Gastroesophageal sphincter (tissue), 4 donors: ENCODE results near the gene SLC4A1AP. TPM values are rescaled to one million over a fixed set of nuclear protein-coding genes. Genes with fewer than 3 reads are reported as not detected.

Source experiments
- ATAC-seq: fragments of 150-250 bp; one replicate; pipeline ENCODE4 v1.9.1; 2016; ENCODE audit warnings: mild to moderate bottlenecking, moderate library complexity
- H3K27ac ChIP-seq, 4 donors: fragments of 200-600 bp; sonication (generic) in 3 of 4; 1 replicate in 3 of 4; 2 replicates in 1 of 4; pipeline ENCODE4 v1.5.1; 2016 to 2019
- H3K27me3 ChIP-seq: fragments of 200-600 bp; sonication (generic); one replicate; pipeline ENCODE4 v1.5.1; 2019
- H3K36me3 ChIP-seq, 2 donors: fragments of 200-600 bp; sonication (generic); one replicate each; pipeline ENCODE4 v1.5.1; 2019; ENCODE audit warnings: control low read depth in 1 of 2
- H3K4me1 ChIP-seq, 3 donors: fragments of 200-600 bp; sonication (generic); 1 replicate in 2 of 3; 2 replicates in 1 of 3; pipeline ENCODE4 v1.5.1; 2016 to 2019; ENCODE audit warnings: control low read depth in 2 of 3
- H3K4me3 ChIP-seq, 2 donors: fragments of 200-600 bp; sonication (generic); one replicate each; pipeline ENCODE4 v1.5.1; 2019; ENCODE audit warnings: mild to moderate bottlenecking in 1 of 2, moderate library complexity in 1 of 2
- H3K9me3 ChIP-seq, 3 donors: fragments of 200-600 bp; sonication (generic); one replicate each; pipeline ENCODE4 v1.5.1; 2017 to 2019; ENCODE audit warnings: control low read depth in 2 of 3
- EP300 ChIP-seq: sonication (generic); formaldehyde crosslinking; IDR thresholded peaks from one replicate; pipeline ENCODE4 v1.6.1; 2017; ENCODE audit warnings: antibody characterized with exemption, mild to moderate bottlenecking
- POLR2A ChIP-seq, 2 donors: fragments of 450-650 bp; IDR thresholded peaks; one replicate each; pipeline ENCODE4 v1.6.1; 2017; ENCODE audit warnings: antibody characterized with exemption in 2 of 2, mild to moderate bottlenecking in 2 of 2, moderate library complexity in 1 of 2
- POLR2AphosphoS5 ChIP-seq: sonication (generic); formaldehyde crosslinking; IDR thresholded peaks from one replicate; pipeline ENCODE4 v1.6.1; 2017; ENCODE audit warnings: antibody characterized with exemption
- WGBS, 2 donors: methylation state at CpG; one replicate each; pipeline ENCODE4 v1.1.5; 2018; ENCODE audit warnings: low coverage in 1 of 2; 5-methylcytosine and 5-hydroxymethylcytosine counted together
- total RNA-seq, 4 donors: library from RNA; depleted of rRNA; stranded (reverse); fragments of >200 nt; gene quantifications; one replicate each; pipeline ENCODE4 v1.1.0, GENCODE V29; 2016
- TF ChIP-seq, protein P1 (sequence below), 4 experiments: fragments of 200-600 bp in 2 of 4; fragments of 450-650 bp in 2 of 4; sonication (generic) in 1 of 4; IDR thresholded peaks; one replicate each; pipeline ENCODE4 v1.5.1; 2017 to 2019; ENCODE audit warnings: antibody characterized with exemption in 4 of 4, mild to moderate bottlenecking in 2 of 4, moderate library complexity in 2 of 4

Gene SLC4A1AP
- total RNA-seq, 4 donors from 2014 or later: 18.1 to 23.5 (median 21.4) TPM

DNA sequence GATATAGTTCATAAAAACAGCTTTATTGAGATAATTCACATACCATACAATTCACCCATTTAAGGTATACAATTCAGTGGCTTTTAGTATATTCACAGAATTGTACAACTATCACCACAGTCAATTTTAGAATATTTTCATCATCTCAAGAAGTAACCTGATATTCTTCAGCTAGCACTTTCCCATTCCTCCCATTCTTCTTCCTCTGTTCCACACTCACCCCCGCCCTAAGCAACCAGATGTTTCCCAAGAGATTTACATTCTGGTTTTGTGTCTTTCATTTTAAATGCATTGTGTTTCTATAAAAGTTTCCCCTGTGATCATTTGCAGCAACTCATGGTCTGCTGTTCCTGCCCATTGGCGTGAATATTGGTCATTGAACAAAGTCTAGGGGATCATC is 29.4 kb upstream of the SLC4A1AP start:
- H3K9me3 ChIP-seq: no peaks in the 10 kb centered on the region
- H3K4me3 ChIP-seq: no peak overlapping the region
- no peaks in the 10 kb centered on the region for H3K27me3 ChIP-seq
- no peak overlapping the region for H3K27ac ChIP-seq
- ATAC-seq: no peak
- WGBS, 2 donors: 62 to 78% methylated on average over 1 to 2 of the region's 2 CpGs
- TF ChIP-seq, protein P1, sequence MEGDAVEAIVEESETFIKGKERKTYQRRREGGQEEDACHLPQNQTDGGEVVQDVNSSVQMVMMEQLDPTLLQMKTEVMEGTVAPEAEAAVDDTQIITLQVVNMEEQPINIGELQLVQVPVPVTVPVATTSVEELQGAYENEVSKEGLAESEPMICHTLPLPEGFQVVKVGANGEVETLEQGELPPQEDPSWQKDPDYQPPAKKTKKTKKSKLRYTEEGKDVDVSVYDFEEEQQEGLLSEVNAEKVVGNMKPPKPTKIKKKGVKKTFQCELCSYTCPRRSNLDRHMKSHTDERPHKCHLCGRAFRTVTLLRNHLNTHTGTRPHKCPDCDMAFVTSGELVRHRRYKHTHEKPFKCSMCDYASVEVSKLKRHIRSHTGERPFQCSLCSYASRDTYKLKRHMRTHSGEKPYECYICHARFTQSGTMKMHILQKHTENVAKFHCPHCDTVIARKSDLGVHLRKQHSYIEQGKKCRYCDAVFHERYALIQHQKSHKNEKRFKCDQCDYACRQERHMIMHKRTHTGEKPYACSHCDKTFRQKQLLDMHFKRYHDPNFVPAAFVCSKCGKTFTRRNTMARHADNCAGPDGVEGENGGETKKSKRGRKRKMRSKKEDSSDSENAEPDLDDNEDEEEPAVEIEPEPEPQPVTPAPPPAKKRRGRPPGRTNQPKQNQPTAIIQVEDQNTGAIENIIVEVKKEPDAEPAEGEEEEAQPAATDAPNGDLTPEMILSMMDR (IDR thresholded peaks at IDR 0.05): no peak
- TF ChIP-seq POLR2AphosphoS5 (no peak), EP300 (no peak), POLR2A (IDR thresholded peaks at IDR 0.05) (no peak)
- peaks cover 0 to 13% (median 8%) of the 10 kb centered on the region in 3 donors for H3K4me1 ChIP-seq
- H3K36me3 ChIP-seq: peaks cover 7 to 93% of the 10 kb centered on the region in 2 donors

DNA sequence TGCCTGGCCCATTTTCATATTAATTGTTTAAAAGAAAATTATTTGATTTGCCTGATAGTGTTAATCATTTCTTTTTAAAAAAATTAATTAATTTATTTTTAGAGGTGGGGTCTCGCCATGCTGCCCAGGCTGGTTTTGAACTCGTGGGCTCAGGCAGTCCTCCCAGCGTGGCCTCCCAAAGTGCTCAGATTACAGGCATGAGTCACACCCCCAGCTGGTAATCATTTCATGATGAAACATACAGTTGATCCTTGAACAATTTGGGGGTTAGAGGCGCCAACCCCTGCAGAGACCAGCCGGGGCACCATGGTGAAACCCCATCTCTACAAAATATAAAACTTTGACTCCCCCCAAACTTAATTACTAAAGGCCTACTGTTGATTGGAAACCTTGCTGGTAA is 26.9 kb upstream of the SLC4A1AP start:
- Histone ChIP-seq H3K4me1 (no peaks in the 10 kb centered on the region), H3K27me3 (no peaks in the 10 kb centered on the region), H3K4me3 (no peak overlapping the region), H3K27ac (no peak overlapping the region), H3K9me3 (no peaks in the 10 kb centered on the region), H3K36me3 (peaks cover 7 to 100% of the 10 kb centered on the region in 2 donors)
- TF ChIP-seq EP300: no peak
- TF ChIP-seq POLR2A (IDR thresholded peaks at IDR 0.05): no peak
- no peak for TF ChIP-seq POLR2AphosphoS5
- TF ChIP-seq, protein P1 (IDR thresholded peaks at IDR 0.05): no peak
- ATAC-seq: no peak
- WGBS, 2 donors: 92% methylated on average over 5 of the region's 5 CpGs; no CpG with 5 or more reads in 1 of the 2 donors

DNA sequence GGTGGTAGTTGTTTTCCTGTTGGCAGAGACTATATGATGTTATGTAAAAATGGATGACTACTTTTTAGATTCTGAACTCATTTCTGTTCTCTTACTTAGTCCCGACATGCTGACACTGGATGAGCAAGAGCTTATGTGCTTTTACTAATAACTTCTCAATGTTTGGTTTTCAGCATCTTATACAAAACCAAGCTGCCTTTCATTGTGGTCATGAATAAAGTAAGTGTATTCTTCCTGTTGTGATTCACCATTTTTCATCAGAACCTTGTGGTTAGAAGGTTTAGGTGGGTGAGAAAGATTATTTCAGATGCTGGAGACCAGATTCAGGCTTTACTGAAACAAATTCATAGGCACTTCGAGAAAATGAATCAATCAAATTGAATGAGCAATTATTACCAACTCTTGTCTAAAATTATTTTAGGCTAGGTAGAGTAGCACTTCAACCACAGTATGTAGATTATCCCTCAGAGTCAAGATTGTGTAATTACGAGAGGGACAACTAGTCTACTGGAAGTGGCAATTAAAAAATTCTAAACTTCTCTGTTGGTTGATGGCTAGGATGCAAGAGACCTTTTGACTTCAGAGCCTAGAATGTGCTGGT is 25.6 kb upstream of the SLC4A1AP start:
- no peaks in the 10 kb centered on the region for H3K9me3 ChIP-seq
- H3K27me3 ChIP-seq: no peaks in the 10 kb centered on the region
- 72 to 90% methylated on average over 3 of the region's 3 CpGs for WGBS, 2 donors
- peaks cover 7 to 99% of the 10 kb centered on the region in 2 donors for H3K36me3 ChIP-seq
- no peak for TF ChIP-seq POLR2A (IDR thresholded peaks at IDR 0.05)
- H3K4me1 ChIP-seq: no peaks in the 10 kb centered on the region
- H3K27ac ChIP-seq: no peak overlapping the region
- H3K4me3 ChIP-seq: no peak overlapping the region
- ATAC-seq: no peak

DNA sequence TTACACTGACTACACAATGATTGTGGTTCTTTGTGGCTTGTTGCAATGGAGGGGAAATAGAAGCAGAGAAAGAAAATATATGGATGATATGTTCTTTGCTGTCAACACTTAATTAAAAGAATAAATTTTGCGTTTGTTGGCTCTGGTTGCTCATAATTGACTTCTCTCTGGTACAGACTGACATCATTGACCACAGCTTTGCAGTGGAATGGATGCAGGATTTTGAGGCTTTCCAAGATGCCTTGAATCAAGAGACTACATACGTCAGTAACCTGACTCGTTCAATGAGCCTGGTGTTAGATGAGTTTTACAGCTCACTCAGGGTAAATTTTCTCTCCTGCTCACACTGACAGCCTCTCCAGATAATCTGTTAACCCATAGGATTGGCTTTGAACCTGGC is 25.0 kb upstream of the SLC4A1AP start:
- WGBS, 2 donors: 51 to 77% methylated on average over 3 of the region's 3 CpGs
- no peak overlapping the region for H3K27ac ChIP-seq
- no peaks in the 10 kb centered on the region for H3K9me3 ChIP-seq
- TF ChIP-seq POLR2A (IDR thresholded peaks at IDR 0.05) (no peak), EP300 (no peak), POLR2AphosphoS5 (no peak)
- TF ChIP-seq, protein P1 (IDR thresholded peaks at IDR 0.05): no peak
- no peak for ATAC-seq
- H3K4me1 ChIP-seq: no peaks in the 10 kb centered on the region
- H3K36me3 ChIP-seq: peaks cover 7 to 99% of the 10 kb centered on the region in 2 donors
- H3K4me3 ChIP-seq: no peak overlapping the region
- no peaks in the 10 kb centered on the region for H3K27me3 ChIP-seq

DNA sequence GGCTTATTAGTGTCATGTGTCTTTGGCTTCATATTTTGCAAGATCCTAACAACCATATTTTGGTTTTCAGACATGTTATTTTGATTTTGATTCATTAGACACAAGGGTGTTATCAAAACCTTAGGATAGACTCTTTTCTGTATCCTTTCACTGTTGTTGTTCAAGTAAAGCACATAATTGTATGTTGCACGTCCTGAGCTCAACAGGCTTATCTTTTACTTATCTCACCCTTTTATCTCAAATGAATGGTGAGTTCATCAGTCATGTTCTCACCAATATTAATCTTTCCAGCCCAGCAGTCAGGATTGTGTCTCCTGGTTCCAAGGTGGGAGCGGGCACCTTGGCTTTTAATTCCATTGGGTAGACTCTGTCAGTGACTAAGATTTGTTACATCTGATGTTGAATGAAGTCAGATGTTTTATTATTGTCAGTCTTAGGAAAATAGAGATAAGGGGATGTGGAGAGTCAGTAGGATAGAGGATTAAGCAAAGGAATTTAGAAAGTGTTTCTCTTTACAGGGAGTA is 22.9 kb upstream of the SLC4A1AP start:
- Histone ChIP-seq H3K27me3 (no peaks in the 10 kb centered on the region), H3K4me3 (no peak overlapping the region), H3K9me3 (no peaks in the 10 kb centered on the region), H3K4me1 (no peaks in the 10 kb centered on the region), H3K36me3 (peaks cover 3 to 99% of the 10 kb centered on the region in 2 donors), H3K27ac (no peak overlapping the region)
- no peak for ATAC-seq
- TF ChIP-seq, protein P1 (IDR thresholded peaks at IDR 0.05): no peak
- TF ChIP-seq EP300 (no peak), POLR2A (IDR thresholded peaks at IDR 0.05) (no peak), POLR2AphosphoS5 (no peak)
- 68 to 83% methylated on average over 2 of the region's 2 CpGs for WGBS, 2 donors
